Raji (cell line): ENCODE data around the gene LIN37.
A peak's percentile ranks its signal among the peaks of the same experiment; 100 is the strongest.

ENCODE experiments used
- POLR2A ChIP-seq: IDR thresholded peaks from 2 replicates; pipeline ENCODE4 v1.6.1; 2011; ENCODE audit warnings: low read depth, low read length, control low read depth; ENCODE audit not compliant: insufficient read depth

The LIN37 gene

GRCh38 chr19:35753634-35754369, 5.4 kb downstream of the LIN37 start:
- TF ChIP-seq POLR2A, result no peak

- no peak for TF ChIP-seq POLR2A
Observed at GRCh38 chr19:35754370-35755130, 6.2 kb downstream of the LIN37 start.

- no peak for TF ChIP-seq POLR2A
Observed at GRCh38 chr19:35755131-35755549, 6.8 kb downstream of the LIN37 start.

- peak; percentile 32; the same call in 1 of the 2 replicates for TF ChIP-seq POLR2A
Observed at GRCh38 chr19:35755550-35756376, 7.4 kb downstream of the LIN37 start.

GRCh38 chr19:35756377-35757230, 8.2 kb downstream of the LIN37 start, which contains the start of gene HSPB6:
Gene HSPB6 (minus strand): TSS chr19:35757029. CDS start chr19:35757008, 21 bp downstream.
- TF ChIP-seq POLR2A, result no peak

- no peak for TF ChIP-seq POLR2A
Observed at GRCh38 chr19:35757231-35757748, 8.9 kb downstream of the LIN37 start.

- peak; percentile 87 for TF ChIP-seq POLR2A
Observed at GRCh38 chr19:35757749-35758608, 9.6 kb downstream of the LIN37 start, which contains the start of gene PROSER3. Gene PROSER3 (plus strand): TSS chr19:35758176. CDS start chr19:35758216, 40 bp downstream.

- TF ChIP-seq POLR2A, result no peak
Observed at GRCh38 chr19:35759697-35760096, 11.3 kb downstream of the LIN37 start.

- no peak for TF ChIP-seq POLR2A
Observed at GRCh38 chr19:35760711-35761349, 12.5 kb downstream of the LIN37 start.

GRCh38 chr19:35764432-35765315, 16.3 kb downstream of the LIN37 start:
- no peak for TF ChIP-seq POLR2A

- TF ChIP-seq POLR2A, result no peak
Observed at GRCh38 chr19:35766571-35767104, 18.3 kb downstream of the LIN37 start.

- TF ChIP-seq POLR2A, result no peak
Observed at GRCh38 chr19:35767288-35768081, 19.1 kb downstream of the LIN37 start.
